ENCODE results near the gene U2AF2.

GRCh38 chr19:55720801-55721200, 66.0 kb downstream of the U2AF2 start:
- no peak for TF ChIP-seq POU5F1 (IDR thresholded peaks at IDR 0.05; ENCODE audit: low read depth, low read length)
- TF ChIP-seq CTCF (IDR thresholded peaks at IDR 0.05; ENCODE audit: control extremely low read depth in 1 of 3, insufficient read depth in 1 of 3, low read depth in 1 of 3, low read length in 3 of 3) = no peak
- TF ChIP-seq MAX (IDR thresholded peaks at IDR 0.05) = no peak
- TF ChIP-seq HDAC6 (IDR thresholded peaks at IDR 0.05; ENCODE audit: low read depth, low read length) = no peak
- TF ChIP-seq SP2 (IDR thresholded peaks at IDR 0.05; ENCODE audit: low read length) = no peak
- TF ChIP-seq TBP (IDR thresholded peaks at IDR 0.05; ENCODE audit: low read depth, low read length) = no peak
- TF ChIP-seq USF2 (IDR thresholded peaks at IDR 0.05; ENCODE audit: low read length) = no peak
- TF ChIP-seq SRF (IDR thresholded peaks at IDR 0.05; ENCODE audit: low read depth, low read length) = no peak
- TF ChIP-seq EZH2 (IDR thresholded peaks at IDR 0.05; ENCODE audit: low read depth, low read length, severe bottlenecking) = no peak
- no peak for TF ChIP-seq POLR2AphosphoS5 (IDR thresholded peaks at IDR 0.05; ENCODE audit: low read depth, low read length)
- TF ChIP-seq JUN (IDR thresholded peaks at IDR 0.05; ENCODE audit: low read depth, low read length) = no peak
- TF ChIP-seq RNF2 (IDR thresholded peaks at IDR 0.05; ENCODE audit: borderline replicate concordance, low read depth, low read length, missing control alignments, poor library complexity, severe bottlenecking) = no peak
- no peak for TF ChIP-seq EP300 (IDR thresholded peaks at IDR 0.05; ENCODE audit: borderline replicate concordance in 1 of 2, low read depth in 2 of 2, low read length in 2 of 2)
- TF ChIP-seq EGR1 (IDR thresholded peaks at IDR 0.05; ENCODE audit: borderline replicate concordance, low read depth, low read length) = no peak

All from H1 (cell line).